ENCODE results near the gene LRRC3C.
"Not testable (repeated sequence)": the region's sequence is repeated elsewhere in the genome, so short reads cannot be mapped to it uniquely, and the experiment has no call there.

LRRC3C gene, protein sequence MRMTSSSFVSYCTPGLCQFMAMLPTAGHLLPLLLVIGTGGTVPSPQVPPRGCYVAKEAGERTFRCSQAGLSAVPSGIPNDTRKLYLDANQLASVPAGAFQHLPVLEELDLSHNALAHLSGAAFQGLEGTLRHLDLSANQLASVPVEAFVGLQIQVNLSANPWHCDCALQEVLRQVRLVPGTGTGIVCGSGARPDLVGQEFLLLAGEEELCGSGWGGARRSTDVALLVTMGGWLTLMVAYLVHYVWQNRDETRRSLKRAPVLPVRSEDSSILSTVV

DNA sequence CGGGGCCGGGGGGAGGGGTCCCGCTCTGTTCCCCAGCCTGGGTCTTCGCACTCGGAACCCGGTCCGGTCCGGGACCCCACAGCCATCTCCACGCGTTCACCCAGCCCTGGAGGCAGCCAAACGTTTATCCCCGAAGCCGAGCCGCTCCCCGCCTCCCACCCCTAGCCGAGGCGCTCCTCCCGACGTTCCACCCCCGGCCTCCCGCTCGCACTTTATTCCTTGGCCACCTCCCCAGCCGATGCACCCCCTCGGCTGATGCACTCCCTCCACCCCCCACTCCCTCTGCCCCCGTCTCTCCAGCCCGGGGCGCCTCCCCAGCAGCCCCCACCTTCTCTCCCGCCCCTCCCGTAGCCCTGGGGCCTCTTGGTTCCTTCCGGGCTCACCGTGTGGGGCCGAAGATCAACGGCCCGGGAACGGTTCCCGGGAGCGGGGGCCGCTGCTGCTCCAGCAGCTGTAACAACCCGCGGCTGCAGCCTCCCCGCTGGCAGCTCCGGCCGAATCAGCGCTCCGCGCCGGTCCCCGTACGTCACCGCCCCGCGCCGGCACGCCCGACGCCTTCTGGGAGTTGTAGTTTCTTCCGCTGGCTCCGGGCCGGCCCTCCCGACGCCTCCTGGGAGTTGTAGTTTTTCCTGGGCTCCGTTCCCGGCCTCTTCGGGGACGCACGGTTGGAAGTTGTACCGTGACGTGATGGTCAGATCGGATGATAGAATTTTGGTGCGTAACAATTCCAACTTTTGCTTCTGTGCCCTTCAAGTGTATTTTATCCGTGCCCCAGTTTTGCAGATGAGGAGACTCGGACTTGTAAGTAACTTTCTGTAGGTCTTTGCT is at the start of gene LRRC3C, which contains the start of gene ORMDL3:
Gene LRRC3C, plus strand, starts transcription at position 632 of the 828 bp plus-strand sequence. CDS start 13,792 bp downstream, outside the sequence.
Gene ORMDL3, minus strand, starts transcription at position 501 of the 828 bp plus-strand sequence. CDS start 3,398 bp downstream, outside the sequence.
- peak; percentile 91 for DNase-seq (ENCODE audit: low read depth)

DNA sequence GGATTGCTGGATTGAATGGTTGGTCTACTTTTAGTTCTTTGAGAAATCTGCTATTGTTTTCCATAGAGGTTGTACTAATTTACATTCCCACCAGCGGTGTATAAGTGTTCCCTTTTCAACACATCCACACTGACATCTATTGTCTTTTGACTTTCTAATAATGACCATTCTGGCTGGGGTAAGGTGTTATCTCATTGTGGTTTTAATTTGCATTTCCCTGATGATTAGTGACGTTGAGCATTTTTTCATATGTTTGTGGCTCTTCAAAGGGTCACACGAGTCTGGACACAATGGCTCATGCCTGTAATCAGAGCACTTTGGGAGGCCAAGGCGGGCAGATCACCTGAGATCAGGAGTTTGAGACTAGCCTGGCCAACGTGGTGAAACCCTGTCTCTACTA is 41.4 kb upstream of the LRRC3C start:
- not testable (repeated sequence) for DNase-seq (ENCODE audit: low read depth)

DNA sequence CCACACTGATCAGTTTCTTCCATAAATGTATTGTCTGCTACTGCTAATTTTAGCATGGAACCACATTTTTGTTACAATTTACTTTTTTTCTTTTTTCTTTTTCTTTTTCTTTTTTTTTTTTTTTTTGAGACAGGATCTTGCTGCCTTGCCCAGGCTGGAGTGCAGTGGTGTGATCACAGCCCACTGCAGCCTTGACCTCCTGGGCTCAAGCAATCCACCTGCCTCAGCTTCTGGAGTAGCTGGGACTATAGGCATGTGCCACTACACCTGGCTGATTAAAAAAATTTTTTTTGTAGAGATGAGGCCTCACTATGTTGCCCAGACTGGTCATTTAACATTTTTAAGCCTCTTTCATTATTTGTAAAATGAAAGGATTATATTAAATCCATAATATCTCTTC is 40.5 kb upstream of the LRRC3C start:
- no peak for DNase-seq (ENCODE audit: low read depth)

DNA sequence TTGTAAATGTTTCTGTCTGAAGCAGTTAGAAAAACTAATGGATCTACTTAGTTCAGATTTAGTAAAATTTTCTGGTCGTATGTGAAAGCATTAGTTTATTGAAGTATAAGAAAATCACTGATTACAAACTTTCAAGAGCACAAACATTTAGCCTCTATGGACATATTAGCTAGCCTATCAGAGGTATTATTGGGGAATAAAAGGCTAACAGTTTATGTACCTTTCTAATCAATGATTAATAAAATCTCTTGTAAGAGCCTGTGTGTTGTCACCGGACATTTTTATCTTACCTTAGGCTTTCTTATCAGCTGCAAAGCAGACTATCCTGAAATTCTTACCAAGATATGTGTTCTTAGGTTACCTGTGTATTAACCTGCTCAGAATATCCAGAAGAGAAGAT is 38.3 kb upstream of the LRRC3C start:
- no peak for DNase-seq (ENCODE audit: low read depth)

DNA sequence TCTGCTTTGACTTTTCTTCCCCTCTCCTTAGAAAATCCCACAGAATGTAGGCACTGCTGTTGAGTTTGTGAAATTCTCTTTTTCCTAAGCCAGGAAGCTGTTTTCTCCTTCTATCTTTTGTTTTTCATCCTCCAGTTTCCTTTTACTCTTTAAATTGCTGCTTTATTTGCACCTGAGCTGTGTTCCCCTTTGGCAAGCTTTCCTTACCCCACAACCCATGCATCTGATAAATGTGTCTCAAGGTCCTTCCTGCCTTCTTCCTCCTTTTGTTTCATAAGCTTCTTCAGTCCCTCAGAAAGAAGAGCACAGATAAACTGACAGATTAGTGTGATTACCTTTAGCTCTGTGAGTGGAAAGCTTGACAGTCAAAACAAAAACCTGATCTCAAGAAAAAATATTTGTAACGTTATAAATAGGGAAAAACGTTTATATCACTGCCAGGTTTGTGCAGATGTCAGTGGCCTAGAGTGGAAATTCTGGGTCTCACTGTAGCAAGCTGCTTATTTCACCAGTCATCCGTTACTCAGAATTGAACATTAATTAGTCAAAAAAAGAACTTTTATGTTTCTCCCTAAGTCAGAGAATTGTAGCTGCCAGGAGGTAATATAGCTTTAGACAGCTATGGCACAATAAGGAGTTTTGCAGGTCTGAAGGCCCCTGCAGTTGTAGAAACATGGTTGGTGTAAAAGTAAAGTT is 32.7 kb upstream of the LRRC3C start:
- DNase-seq (ENCODE audit: low read depth), result no peak

DNA sequence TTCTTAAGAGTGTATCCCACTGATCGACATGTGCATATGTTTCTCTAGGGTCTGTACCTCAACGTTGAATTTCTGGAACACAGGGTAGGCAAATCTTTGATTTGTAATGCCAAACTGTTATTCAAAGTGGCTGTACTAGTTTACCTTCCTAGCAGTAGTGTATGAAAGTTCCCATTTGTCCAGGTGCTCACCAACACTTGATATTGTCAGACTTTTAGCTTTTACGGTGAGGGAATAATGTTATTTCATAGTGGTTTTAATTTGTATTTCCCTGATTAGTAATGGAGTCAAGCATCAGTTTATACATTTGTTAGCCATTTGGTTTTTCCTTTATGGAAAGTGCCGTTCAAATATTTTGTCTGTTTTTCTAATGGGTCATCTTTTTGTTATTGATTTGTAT is 29.4 kb upstream of the LRRC3C start:
- DNase-seq (ENCODE audit: low read depth), result no peak

DNA sequence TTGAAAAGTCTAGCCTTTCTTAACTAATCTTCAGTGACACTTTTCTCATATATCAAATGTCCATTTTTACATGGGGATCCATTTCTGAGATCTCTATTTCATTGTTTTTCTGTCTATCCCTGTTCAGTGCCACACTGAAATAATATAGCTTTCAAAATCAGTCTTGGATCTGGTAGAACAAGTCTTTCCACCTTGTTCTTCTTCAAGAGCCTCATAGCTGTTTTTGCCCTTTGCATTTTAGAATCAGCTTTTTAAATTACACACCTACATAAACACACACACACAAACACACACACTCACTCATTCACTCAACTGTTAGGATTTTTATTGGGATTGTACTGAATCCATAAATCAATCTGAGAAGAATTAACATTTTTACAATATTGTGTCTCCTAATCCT is 28.3 kb upstream of the LRRC3C start:
- no peak for DNase-seq (ENCODE audit: low read depth)

DNA sequence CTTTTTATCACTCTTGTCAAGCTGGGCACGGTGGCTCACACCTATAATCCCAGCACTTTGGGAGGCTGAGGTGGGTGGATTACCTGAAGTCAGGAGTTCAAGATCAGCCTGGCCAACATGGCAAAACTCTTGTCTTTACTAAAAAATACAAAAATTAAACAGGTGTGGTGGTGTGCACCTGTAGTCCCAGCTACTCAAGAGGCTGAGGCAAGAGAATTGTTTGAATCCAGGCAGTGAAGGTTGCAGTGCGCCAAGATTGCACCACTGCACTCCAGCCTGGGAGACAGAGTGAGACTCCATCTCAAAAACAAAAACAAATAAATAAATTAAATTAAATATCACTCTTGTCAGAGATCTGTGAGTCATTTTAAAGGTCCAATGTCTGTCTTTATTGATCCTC is 25.5 kb upstream of the LRRC3C start:
- DNase-seq (ENCODE audit: low read depth), result not testable (repeated sequence)

DNA sequence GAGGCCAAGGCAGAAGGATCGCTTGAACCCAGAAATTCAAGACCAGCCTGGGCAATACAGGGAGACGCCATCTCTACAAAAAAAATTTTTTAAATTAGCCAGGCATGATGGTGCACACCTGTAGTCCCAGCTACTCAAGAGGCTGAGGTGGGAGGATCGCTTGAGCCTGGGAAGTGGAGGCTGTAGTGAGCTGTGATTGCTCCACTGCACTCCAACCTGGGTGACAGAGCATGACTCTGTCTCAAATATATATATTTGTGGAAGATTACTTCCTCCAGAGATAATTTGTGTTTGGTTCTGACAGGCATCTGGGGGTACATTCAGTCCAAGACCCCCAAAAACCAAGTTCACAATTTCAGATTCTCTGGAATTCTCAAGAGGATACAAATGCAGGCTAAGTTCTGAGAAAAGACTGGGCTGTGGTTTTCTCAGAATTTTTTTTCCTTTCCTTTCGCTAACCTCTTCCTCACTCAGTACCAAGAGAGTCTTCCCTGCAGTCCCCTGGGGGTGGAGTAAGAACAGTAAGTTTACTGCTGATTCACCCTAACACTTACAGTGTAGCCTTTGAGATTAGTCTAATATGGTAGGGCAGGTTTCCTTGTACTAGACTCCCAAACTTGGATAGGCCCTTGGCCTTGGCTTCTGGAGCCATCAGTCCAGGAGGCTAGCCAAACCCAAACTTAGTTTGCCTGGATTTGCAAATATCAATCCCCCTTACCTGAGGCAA is 24.2 kb upstream of the LRRC3C start:
- DNase-seq (ENCODE audit: low read depth), result no peak

DNA sequence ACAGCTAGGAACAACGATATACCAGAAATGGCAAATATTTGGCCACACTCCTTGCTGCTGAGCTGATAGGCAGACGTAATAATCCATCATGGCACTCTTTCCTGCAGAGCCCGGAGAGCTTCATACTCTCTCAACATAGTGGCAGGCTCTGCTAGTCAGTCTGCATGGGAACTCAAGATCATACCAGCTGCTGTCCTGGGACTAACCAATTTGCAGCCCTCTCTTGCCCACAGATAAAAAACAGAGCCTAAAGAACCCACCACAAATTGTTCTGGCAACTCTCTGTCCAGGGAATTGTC is 22.6 kb upstream of the LRRC3C start:
- DNase-seq (ENCODE audit: low read depth), result no peak

DNA sequence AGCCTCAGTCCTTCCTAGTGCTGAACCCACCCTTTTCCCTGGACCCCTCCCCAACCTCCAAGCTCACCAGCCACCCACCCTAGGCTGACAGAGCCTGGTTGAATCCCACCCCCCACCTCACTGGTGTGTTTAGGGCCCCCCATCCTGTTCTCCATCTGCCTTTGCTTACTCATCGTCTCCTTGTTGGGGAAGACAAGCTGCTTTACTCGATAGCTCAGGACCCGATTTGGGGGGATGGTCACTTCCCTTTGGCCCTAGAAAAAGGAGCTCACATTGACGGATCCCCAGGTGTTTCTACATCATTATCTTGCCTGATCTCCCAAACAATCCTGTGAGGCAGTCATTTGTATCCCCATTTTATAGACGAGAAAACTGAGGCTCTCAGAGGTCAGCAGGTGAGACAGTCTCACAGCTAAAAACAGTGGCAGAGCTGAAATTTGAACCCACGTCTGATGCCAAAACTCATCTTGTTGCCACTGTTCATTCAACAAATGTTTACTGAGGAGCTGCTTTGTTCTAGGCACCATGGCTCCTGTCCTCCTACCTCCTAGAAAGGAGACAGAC is 18.7 kb upstream of the LRRC3C start:
- no peak for DNase-seq (ENCODE audit: low read depth)

DNA sequence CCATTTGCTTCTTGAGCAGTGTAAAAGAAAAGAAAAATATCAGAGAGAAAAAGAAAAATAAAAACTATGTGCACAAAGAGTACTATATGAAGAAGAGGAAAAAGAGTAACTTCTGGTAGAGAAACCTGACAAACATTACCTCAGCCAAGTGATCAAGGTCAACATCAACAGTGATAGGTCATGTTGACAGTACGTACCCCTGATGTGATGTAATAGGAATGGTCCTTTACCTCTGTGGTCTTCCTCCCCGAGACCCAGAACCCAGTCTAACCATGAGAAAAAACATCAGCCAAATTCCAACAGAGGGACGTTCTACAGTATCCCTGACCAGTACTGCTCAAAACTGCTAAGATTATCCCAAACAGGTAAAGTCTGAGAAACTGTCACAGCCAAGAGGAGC is 13.5 kb upstream of the LRRC3C start:
- DNase-seq (ENCODE audit: low read depth), result no peak

DNA sequence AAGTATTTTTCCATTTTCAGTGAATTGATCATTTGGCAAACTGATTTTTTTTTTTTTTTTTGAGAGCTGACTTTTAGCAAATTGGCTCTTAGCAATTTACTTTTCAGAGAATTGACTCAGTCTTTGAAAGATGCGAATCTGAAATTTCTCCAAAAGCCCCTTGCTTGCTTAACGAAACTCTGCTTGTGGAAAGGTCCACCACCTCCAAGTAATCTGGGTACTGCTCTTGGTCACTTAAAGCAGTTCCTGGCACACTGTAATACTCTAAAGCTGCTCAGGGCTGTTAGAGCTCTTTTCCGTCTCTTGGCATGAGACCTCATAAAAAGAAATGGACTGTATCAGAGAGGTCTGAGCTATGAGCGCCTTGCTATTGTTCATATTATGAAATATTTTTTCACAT is 12.0 kb upstream of the LRRC3C start:
- no peak for DNase-seq (ENCODE audit: low read depth)

DNA sequence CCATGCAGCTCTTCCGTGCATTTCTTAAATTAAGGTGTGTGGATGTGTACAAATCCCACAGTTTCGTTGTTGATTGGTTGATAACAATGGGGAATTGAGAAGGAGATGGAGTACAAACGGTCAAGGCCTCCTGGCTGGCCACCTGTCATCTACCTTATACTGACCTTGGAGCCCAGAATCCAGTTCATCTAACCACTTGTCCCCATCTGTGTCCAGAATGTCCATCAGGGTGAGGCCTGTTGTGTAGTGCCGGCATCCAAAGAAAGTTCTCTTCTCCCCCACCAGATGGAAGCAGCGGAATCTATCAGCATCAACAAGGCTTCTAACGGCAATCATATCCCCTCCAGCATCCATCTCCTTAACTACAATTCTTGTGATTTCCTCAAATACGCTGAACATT is 10.6 kb upstream of the LRRC3C start:
- DNase-seq (ENCODE audit: low read depth), result no peak

DNA sequence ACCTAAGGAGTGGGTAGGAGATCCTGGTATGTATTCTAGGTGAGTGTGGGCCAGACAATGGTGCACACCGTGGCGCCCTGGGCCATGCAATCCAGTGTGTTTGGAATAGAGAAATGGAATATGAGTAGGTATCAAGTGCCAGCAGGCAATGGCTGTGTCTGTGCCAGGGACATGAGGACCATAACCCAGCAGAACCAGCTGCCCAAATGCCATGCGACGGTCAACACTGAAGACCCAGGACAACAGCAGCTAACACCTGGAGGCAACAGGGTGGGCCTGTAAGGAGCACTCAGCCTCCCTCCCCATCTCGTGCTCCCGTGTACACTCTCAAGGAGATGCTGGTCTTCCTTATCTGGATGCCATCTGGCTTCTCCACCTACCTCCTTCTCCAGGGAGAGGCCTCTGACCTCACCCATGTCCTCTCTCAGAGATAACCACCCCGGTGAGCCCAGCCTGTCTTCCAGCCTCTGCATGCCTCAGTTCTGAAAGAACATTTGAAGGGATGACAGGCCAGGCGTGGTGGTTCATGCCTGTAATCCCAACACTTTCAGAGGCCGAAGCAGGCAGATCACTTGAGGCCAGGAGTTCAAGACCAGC is 8.3 kb upstream of the LRRC3C start:
- DNase-seq (ENCODE audit: low read depth), result no peak

DNA sequence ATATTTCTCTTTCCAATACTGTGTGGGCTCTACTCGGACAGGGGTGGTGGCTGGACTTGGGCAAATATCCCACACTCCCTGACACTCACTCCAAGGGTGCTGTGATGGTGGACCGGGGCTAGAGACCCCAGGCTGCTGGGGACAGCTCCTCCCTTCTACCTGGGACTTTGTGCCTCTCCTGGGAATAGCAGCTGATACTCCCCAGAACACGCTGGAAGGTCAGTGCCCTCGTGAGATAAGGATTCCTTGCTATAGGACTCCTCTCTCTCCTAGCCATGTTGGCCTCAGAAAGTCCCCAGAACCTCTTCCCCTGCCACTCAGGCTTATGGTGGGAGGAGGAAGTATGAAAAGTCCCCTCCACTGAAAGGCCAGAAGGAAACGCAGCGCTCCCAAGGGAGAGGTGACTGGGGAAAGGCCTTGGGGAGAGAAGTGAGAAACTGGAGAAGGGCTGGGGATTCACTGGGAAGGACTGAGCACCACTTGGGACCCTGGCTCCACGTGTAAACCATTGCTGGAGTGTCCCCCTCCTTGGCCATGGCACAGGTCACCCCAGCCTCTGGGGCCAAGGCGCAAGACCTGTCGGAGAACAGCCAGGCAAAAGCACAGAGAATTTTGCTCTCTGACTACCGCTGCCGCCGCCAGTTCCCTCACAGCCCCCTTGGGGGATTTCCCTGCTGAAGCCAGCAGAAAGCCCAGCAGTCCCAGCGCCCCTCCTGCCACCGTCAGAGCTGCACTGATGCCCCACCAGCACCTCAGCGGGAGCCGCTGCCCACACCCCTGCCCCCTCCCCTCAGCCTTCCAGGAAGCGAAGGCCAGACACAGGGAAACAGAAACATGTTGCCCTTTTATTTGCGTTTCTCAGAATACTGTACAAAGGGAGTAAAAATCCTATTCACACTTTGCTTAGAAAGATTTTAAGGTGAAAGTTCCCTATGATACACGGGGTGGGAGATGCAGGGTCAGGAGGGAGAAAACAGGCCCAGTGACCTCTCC is 7.0 kb upstream of the LRRC3C start:
- peak; percentile 50 for DNase-seq (ENCODE audit: low read depth)

DNA sequence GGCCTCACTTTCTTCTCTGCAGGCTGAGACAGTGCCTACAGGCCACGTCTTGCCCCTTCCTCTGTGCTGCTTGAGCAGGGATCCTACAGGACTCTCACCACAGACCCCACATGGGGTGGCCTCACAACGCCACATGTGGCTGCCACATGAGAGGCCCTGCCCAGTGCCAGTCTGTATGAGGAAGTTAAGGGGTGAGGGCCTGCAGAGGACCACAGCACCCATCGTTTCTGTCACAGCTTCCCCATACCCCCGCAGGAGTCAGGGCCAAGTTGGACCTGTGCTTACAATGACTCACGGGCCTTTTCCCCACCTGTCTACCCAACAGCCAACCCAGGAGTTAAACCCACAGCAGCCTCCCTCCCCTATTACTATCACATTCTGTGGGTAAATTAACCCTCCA is 6.2 kb upstream of the LRRC3C start:
- peak; percentile 32 for DNase-seq (ENCODE audit: low read depth)

DNA sequence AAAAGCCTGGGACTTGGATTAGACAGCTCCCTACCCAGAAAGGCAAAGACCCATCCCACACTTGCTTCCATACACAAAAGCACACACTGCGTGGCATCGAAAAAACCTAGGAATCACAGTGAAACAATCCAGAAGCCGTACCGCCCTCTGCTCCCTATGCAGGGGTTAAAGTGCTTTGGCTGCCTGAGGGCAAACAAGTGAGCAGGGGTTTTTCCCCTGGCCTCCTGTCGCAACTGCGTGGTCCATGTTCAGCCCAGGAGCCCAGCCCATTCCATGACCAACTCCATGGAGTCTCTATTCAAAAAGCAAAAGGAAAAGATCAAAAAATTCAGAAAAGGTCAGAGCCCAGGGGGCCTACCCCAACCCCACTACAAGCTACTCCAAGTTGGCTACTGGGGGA is 5.5 kb upstream of the LRRC3C start:
- DNase-seq (ENCODE audit: low read depth), result no peak

DNA sequence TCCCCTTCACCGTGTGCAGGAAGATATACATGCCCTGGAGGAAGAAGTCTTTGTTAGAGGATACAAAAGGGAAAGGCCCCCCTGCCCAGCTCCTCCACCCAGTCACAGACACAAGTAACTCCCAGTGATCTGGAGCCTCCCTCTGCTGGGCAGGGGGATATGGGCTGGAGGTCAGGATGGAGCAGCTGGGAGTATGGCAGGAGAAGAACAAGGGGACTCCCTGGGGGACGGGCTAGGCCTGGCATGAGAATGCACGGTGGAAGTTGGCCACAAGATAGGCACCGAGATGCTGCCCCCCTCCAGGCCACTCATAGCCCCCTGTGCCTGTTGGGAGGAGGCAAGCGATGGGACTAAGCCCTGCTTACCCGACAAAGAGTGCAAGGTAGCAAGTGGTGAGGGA is 4.3 kb upstream of the LRRC3C start:
- no peak for DNase-seq (ENCODE audit: low read depth)
